ENCODE measurements around the gene OSBP2.

Gene OSBP2

DNA sequence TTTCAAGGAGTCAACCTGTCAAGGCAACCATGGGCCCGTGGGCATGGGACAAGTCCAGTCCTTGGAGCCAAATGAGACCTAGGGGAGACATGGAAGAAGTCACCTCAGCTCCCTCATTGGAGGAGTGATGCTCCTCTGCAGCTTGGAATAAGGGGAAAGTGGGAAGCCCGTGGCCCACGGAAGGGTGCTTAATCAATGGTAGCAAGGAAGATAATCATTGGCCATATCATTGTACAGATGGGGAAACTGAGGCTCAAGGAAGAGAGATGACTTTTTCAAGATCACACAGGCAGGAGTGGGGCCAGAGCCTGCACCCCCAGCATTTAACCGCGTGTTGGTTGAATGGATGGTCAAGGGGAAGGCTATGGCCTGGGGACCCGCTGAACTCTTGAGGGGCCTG is 133.0 kb downstream of the OSBP2 start:
- Histone ChIP-seq H2AFZ (no peak overlapping the region), H3K36me3 (ENCODE audit: control insufficient read depth, insufficient read depth, low read length) (no peaks in the 10 kb centered on the region), H3K9me3 (ENCODE audit: control insufficient read depth, low read length) (no peaks in the 10 kb centered on the region), H3K4me2 (ENCODE audit: low read length) (no peak overlapping the region), H3K27me3 (ENCODE audit: control insufficient read depth, insufficient read depth, low read length) (no peaks in the 10 kb centered on the region), H3K4me1 (no peaks in the 10 kb centered on the region), H3K4me3 (ENCODE audit: low read depth, low read length) (no peak overlapping the region), H3K9ac (no peak overlapping the region), H3K27ac (no peak overlapping the region), H3K79me2 (no peaks in the 10 kb centered on the region)
- TF ChIP-seq, protein P1, sequence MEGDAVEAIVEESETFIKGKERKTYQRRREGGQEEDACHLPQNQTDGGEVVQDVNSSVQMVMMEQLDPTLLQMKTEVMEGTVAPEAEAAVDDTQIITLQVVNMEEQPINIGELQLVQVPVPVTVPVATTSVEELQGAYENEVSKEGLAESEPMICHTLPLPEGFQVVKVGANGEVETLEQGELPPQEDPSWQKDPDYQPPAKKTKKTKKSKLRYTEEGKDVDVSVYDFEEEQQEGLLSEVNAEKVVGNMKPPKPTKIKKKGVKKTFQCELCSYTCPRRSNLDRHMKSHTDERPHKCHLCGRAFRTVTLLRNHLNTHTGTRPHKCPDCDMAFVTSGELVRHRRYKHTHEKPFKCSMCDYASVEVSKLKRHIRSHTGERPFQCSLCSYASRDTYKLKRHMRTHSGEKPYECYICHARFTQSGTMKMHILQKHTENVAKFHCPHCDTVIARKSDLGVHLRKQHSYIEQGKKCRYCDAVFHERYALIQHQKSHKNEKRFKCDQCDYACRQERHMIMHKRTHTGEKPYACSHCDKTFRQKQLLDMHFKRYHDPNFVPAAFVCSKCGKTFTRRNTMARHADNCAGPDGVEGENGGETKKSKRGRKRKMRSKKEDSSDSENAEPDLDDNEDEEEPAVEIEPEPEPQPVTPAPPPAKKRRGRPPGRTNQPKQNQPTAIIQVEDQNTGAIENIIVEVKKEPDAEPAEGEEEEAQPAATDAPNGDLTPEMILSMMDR (IDR thresholded peaks at IDR 0.05), result no peak

DNA sequence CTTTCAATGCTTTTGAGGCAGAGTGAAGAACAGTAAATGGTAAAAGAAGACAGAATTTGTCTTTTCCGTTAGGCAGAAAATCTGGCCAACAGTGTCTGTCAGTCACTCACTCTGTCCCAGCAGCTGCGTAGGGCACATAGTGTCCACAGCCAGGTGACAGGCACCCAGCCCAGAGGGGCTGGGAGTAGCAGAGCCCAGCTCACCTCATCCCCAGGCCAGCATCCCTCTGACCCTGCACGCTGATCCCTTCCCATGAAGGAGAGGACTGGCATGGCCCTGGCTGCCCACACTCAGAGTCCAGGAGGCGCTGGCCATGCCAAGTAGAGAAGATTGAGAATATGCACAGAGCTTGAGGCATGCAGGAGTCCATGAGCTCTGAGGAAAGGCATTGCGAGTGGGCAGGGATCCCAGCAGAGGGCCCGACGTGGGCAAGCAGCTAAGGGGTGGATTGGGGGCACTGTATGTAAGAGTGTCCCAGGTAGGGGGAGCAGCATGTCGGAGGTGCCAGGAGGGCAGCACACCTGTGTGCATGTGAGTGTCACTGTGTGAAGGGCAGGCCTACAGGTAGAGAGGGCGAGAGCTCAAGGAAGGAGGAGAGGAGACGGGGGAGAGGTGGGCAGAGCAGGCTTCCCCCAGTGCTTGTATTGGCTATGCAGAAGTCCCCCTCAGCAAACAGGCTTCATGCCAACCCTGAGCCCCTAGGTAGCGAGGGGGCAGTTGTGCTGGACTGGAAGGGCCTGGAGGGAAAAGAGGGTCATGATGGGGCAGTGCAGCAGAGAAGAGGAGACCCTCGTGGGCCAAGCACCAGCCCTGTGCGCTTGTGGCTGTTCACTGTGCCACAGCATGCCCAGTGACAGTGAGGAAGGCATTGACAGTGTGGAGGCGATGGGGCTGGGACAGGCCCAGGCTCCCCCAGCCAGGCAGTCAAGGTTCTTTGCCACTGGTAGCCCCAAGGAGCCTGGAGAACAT is 133.8 kb downstream of the OSBP2 start:
- no peaks in the 10 kb centered on the region for H3K4me1 ChIP-seq
- H2AFZ ChIP-seq, result no peak overlapping the region
- no peak overlapping the region for H3K27ac ChIP-seq
- no peaks in the 10 kb centered on the region for H3K36me3 ChIP-seq (ENCODE audit: control insufficient read depth, insufficient read depth, low read length)
- TF ChIP-seq, protein P1 (IDR thresholded peaks at IDR 0.05), result no peak
- H3K79me2 ChIP-seq, result no peaks in the 10 kb centered on the region
- no peaks in the 10 kb centered on the region for H3K27me3 ChIP-seq (ENCODE audit: control insufficient read depth, insufficient read depth, low read length)
- no peak overlapping the region for H3K9ac ChIP-seq
- H3K4me2 ChIP-seq (ENCODE audit: low read length), result no peak overlapping the region
- H3K9me3 ChIP-seq (ENCODE audit: control insufficient read depth, low read length), result no peaks in the 10 kb centered on the region
- H3K4me3 ChIP-seq (ENCODE audit: low read depth, low read length), result no peak overlapping the region

DNA sequence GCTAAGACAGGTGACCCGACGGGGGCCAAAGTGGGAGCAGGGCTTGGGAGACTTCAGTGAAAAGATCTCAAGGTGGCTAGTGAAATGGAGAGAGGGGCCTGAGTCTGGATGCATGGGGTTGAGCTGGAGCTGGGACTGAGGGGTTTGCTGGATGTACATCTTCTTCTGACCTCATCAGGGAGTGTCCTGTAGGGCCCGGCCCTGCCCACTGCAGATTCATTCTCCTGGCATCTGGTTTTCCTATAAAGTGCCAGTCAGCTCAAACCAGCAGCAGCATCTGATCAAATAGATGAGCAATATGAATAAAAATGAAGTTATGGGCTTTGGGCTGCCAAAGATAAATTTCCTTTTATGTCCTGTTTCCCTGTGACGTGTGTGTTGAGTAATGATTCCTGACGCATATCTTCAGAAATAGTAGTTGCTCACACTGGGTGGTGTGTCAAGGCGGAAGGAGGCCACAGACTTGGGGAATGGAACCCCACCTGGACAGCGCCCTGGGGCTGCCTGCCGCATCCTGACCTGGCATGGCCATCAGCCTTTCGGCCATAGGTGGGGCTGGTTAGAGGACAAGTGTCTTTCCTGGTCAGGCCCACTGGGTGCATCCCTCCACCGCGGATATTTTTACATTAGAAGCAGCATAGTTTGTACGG is 135.4 kb downstream of the OSBP2 start:
- no peaks in the 10 kb centered on the region for H3K36me3 ChIP-seq (ENCODE audit: control insufficient read depth, insufficient read depth, low read length)
- H3K9ac ChIP-seq, result no peak overlapping the region
- H3K9me3 ChIP-seq (ENCODE audit: control insufficient read depth, low read length), result no peaks in the 10 kb centered on the region
- no peaks in the 10 kb centered on the region for H3K4me1 ChIP-seq
- H3K79me2 ChIP-seq, result no peaks in the 10 kb centered on the region
- no peak overlapping the region for H3K4me2 ChIP-seq (ENCODE audit: low read length)
- TF ChIP-seq, protein P1 (IDR thresholded peaks at IDR 0.05), result no peak
- H2AFZ ChIP-seq, result no peak overlapping the region
- no peak overlapping the region for H3K27ac ChIP-seq
- no peaks in the 10 kb centered on the region for H3K27me3 ChIP-seq (ENCODE audit: control insufficient read depth, insufficient read depth, low read length)
- no peak overlapping the region for H3K4me3 ChIP-seq (ENCODE audit: low read depth, low read length)

DNA sequence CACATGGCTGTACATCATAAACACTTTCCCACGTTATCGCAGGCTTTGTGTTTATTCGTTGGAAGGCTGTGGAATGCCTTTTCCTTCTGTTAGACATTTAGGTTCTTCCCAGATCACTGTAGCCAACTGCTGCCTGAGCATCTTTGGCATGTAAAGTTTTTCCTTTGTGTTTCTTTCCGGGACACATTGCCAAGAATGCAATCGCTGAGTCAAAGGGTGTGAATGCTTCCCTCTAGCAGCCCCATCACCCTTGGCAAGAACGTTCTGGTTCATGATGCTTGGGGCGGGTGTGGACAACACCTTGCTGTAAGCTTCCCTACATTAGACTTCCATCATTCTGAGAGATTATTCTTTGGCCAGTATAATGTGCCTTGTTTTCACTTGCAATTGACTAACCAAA is 136.2 kb downstream of the OSBP2 start:
- no peak overlapping the region for H3K27ac ChIP-seq
- no peaks in the 10 kb centered on the region for H3K27me3 ChIP-seq (ENCODE audit: control insufficient read depth, insufficient read depth, low read length)

More for the DNA sequence above, 136.2 kb downstream of the OSBP2 start:
- H3K79me2 ChIP-seq, result no peaks in the 10 kb centered on the region
- H2AFZ ChIP-seq, result no peak overlapping the region
- H3K36me3 ChIP-seq (ENCODE audit: control insufficient read depth, insufficient read depth, low read length), result no peaks in the 10 kb centered on the region
- no peaks in the 10 kb centered on the region for H3K9me3 ChIP-seq (ENCODE audit: control insufficient read depth, low read length)
- TF ChIP-seq, protein P1 (IDR thresholded peaks at IDR 0.05), result no peak
- H3K4me1 ChIP-seq, result no peaks in the 10 kb centered on the region
- no peak overlapping the region for H3K9ac ChIP-seq
- H3K4me3 ChIP-seq (ENCODE audit: low read depth, low read length), result no peak overlapping the region
- H3K4me2 ChIP-seq (ENCODE audit: low read length), result no peak overlapping the region
